NB4 (cell line): Measurements from ENCODE around the gene DPP8.

ENCODE experiments used
- DNase-seq: peaks from one replicate; pipeline ENCODE4 v3.0.0; 2010; ENCODE audit warnings: low read depth
- H3K4me3 ChIP-seq: one replicate; pipeline ENCODE4 v1.5.1; 2011; ENCODE audit warnings: mild to moderate bottlenecking, low read depth, low read length, moderate library complexity
- MYC ChIP-seq: IDR thresholded peaks from 2 replicates; pipeline ENCODE4 v1.6.1; 2011; ENCODE audit warnings: low read depth, low read length
- POLR2A ChIP-seq: IDR thresholded peaks from 2 replicates; pipeline ENCODE4 v1.6.1; 2011; ENCODE audit warnings: mild to moderate bottlenecking; ENCODE audit not compliant: insufficient read length; ENCODE audit errors: extremely low read depth
- TF ChIP-seq, protein P1 (sequence below): IDR thresholded peaks from one replicate; pipeline ENCODE4 v1.5.1; 2012; ENCODE audit warnings: low read depth, low read length
- TF ChIP-seq, protein P2 (sequence below): IDR thresholded peaks from 2 replicates; pipeline ENCODE4 v1.6.1; 2011; ENCODE audit warnings: low read depth, low read length

DPP8 gene

DNA sequence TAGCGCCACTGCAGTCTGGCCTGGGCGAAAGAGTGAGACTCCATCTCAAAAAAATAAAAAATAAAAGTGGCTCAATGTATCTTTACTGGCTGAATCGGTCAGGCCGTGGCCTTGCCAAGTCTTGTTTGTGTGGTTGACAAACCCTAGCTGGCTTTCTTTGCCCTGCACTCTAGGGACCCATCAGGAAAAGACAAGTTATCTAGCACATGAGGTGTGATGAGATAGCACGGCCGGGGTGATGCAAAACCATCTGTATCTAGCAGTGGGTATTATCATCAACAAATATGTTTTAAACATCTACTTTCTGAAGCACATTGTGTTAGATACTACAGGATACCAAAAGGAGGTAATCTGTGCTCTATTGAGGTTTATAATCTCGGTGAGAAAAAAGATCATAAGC is 3.9 kb upstream of the DPP8 start:
- H3K4me3 ChIP-seq, result no peak overlapping the region
- no peak for DNase-seq
- TF ChIP-seq POLR2A, result no peak
- TF ChIP-seq, protein P1, sequence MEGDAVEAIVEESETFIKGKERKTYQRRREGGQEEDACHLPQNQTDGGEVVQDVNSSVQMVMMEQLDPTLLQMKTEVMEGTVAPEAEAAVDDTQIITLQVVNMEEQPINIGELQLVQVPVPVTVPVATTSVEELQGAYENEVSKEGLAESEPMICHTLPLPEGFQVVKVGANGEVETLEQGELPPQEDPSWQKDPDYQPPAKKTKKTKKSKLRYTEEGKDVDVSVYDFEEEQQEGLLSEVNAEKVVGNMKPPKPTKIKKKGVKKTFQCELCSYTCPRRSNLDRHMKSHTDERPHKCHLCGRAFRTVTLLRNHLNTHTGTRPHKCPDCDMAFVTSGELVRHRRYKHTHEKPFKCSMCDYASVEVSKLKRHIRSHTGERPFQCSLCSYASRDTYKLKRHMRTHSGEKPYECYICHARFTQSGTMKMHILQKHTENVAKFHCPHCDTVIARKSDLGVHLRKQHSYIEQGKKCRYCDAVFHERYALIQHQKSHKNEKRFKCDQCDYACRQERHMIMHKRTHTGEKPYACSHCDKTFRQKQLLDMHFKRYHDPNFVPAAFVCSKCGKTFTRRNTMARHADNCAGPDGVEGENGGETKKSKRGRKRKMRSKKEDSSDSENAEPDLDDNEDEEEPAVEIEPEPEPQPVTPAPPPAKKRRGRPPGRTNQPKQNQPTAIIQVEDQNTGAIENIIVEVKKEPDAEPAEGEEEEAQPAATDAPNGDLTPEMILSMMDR, result no peak
- TF ChIP-seq MYC, result no peak
- TF ChIP-seq, protein P2, sequence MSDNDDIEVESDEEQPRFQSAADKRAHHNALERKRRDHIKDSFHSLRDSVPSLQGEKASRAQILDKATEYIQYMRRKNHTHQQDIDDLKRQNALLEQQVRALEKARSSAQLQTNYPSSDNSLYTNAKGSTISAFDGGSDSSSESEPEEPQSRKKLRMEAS, result no peak

DNA sequence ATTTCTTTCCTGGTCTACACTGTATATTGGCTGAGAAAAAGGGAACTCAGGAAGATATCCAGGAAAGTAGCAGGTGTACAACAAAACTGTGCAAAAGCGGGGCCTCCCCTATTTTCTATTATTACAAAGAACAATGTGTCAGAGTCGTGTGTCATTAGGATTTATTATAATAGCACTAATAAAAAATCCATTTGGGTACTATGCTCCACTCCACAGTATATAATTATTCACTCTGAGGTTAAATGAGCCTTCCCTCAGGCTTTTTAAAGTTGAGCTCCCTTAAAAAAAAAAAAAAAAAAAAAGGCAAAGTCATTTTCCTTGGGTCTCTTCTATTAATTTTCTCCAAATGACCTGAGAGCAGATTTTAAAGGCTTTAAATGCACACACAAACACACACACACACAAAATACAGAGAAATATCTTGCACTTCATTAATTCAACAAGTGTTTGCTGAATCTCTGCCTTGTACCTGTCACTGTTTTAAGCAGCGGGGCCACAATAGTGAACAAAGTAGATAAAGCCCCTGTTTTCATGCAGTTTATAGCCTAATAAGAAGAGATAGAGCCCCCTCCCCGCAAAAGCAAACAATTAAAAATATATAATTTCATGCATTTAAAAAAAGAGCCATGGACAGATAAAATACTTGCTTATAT is 1.3 kb upstream of the DPP8 start:
- no peak overlapping the region for H3K4me3 ChIP-seq
- DNase-seq, result no peak
- TF ChIP-seq, protein P1, result no peak
- TF ChIP-seq POLR2A (no peak), MYC (no peak)
- TF ChIP-seq, protein P2, result no peak

DNA sequence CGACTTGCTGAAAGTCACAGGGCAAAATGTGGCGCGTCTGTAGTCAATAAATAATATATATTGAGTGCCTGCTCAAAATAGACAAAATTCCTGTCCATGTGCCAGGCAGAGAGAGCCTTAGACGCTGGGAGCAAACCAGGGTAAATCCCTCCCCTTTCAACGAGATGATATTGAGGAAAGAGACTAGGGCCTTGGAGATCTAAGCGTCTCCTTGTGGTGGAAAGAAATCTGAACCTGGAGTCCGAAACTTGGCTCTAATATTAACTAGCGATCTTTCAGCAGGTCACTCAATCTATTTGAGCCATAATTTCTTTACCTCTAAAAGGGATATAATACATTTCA is 348 bp upstream of the DPP8 start:
- H3K4me3 ChIP-seq, result peak overlapping the region; percentile 73
- no peak for DNase-seq
- TF ChIP-seq, protein P1, result no peak
- TF ChIP-seq POLR2A (no peak), MYC (no peak)

DNA sequence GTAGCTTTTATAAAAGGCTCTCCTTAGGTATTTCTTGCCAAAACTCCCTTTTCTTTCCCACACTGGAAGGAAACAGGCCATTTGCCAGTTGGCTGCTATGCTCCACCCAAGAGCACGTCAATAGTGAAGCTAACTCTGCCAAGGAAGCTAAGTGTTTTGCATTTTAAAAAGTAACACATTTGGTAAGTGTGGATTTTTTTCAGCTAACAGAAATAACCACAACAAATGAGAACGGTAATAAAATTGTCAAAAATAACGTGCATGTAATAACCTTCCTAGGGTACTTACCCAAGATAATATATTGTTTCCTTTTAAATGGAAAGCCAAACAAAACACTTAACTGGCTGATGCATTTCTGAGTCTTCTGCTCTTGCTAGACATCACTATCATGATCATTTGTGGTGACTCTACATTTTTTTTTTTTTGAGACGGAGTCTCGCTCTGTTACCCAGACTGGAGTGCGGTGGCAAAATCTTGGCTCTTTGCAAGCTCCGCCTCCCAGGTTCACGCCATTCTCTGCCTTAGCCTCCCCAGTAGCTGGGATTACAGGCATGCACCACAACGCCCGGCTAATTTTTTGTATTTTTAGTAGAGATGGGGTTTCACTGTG is 4.6 kb downstream of the DPP8 start:
- no peak overlapping the region for H3K4me3 ChIP-seq
- TF ChIP-seq, protein P2, result no peak
- no peak for TF ChIP-seq POLR2A
- TF ChIP-seq, protein P1, result no peak
- TF ChIP-seq MYC, result no peak
- no peak for DNase-seq

DNA sequence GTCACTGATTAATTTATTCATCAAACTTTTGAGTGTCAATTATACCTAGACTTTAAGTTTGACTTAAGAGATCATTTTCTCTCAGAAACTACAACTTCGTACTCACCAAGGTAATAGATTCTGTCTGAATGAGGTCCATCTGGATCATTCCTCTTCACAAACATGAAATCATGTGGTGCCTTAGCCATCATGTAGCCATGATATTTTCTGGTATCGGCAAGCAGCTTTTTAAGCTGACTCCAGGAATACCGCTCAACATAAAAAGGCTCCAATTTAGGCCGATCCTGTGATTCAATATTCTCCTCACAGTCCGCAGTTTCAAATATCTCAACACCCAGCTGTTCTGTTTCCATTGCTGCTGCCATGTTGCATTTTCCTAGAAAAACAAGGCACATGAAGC is 5.3 kb downstream of the DPP8 start:
- DNase-seq, result no peak
- TF ChIP-seq POLR2A (no peak), MYC (no peak)
- TF ChIP-seq, protein P2, result no peak
- TF ChIP-seq, protein P1, result no peak
- no peak overlapping the region for H3K4me3 ChIP-seq

DNA sequence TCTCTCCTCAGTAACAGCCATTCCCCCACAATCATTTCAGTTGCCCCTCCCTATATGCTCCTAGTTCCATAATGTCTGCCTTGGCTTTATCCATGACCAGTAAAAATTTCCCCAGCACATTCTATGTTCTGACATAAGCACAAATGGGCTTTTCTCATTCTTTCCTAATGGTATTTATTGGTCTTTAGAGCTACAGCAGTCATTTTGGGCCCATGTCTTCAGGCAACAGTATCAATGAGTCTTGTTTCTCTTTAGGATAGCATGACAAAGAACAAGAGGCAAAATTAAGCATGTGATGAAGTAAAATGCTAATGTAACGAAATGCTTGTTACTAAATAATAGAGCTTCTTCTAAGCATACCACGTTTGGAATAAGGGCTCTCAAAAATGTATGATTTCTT is 8.2 kb downstream of the DPP8 start:
- DNase-seq, result no peak
- TF ChIP-seq MYC (no peak), POLR2A (no peak)
- TF ChIP-seq, protein P1, result no peak
- TF ChIP-seq, protein P2, result no peak
- H3K4me3 ChIP-seq, result no peak overlapping the region
